ENCODE measurements around the gene DMPK.
"Not testable (repeated sequence)": the region's sequence is repeated elsewhere in the genome, so short reads cannot be mapped to it uniquely, and the experiment has no call there.

Gene DMPK

DNA sequence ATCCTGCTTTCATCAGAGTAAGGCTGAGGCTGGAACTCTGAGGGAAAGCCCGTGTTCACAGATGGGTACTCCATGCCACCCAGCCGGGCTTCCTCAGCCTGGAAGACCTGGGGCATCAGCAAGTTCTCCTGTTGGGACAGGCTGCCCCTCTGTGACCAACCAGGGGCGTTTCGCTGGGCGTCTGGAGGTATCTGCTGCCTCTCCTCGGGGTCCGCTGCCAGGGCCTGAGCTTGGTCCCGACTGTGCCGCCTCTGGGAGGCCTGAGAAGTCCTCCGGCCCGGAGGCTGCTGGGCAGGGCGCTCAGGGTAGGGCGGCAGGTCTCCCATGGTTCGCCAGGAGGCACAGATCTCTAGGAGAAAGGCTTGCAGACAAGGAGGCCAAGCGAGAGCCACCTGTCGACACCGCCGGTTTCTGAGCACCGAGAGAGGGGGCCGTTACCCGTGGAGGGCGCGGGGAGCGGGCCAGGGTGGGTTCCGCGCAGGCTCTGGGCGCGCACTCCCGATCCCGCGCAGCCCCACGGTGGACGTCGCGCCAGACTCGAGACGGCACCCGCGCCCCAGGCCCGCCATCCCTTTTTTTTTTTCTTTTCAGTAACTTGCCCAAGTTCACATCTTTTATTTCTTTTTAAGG lies 32.7 kb upstream of the DMPK start, which contains the start of gene RSPH6A:
RSPH6A (minus strand) TSS at position 458 of the 630 bp plus-strand sequence; CDS start at position 326, 132 bp downstream.
- DNase-seq, result no peak

DNA sequence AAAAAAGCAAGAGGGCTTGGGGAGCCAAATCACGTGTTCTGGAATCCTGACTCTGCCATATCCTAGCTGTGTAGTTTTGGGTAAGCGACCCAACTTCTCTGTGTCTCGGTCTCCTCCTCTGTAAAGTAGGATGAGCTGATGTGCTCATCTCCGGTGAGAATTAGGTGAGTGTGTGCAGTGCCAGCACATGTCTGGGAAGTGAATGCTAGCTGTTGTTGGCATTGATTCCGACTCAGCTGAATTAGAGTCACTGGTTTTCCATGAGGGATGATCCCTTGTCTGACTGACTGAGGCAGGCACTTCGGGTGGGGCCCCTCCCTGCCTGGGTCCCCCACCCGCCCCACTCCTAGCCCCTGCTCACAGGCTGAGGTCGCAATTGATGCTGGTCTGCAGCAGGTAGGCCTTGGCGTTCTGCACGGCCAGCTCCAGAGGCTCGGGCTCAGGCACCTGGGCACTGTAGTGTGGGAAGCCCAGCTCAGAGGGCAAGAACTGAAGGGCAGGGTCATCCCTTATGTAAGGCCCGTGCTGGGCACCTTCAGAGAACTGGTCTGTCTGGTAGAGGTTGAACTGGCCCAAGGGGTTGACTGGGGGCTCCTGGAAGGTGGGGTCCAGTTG lies 32.0 kb upstream of the DMPK start:
- DNase-seq, result no peak

DNA sequence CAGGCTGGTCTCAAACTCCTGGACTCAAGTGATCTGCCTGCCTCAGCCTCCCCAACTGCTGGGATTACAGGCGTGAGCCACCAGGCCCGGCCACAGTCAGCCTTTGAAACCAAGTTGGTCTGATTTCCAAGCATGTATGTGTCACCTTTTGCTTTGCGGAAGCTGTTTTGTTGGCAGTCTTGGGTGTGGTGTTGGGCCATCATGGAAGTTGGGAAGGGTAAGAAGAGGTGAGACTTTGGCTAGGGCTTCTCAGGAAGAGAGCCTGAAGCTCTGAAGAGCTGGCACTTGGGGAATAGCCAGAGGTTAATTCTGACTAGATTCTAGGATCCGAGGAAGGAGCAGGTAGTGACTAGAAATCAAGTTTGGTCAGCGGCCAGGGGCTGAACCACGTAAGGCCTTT lies 30.0 kb upstream of the DMPK start:
- DNase-seq, result no peak

DNA sequence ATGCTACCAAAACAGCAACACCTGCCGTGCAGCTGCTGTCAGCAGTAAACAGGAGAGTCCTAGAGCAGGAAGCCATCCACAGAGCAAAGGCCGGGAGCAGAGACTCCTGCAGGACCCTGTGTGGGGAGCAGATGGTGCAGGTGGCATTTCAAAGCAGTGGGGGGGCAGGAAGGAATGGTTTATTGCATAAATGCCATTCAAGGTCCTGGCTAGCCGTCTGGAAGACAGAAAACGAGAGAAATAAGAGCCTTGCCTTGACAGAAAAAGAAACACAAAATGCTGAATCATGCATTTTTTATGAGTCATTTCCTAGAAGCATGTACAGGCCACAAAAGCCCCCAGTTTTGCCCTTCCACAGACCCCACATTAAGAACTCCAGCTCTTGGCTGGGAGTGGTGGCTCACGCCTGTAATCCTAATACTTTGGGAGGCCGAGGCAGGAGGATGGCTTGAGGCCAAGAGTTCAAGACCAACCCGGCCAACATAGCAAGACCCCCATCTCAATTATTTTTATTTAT lies 27.4 kb upstream of the DMPK start:
- DNase-seq, result peak; percentile 56

DNA sequence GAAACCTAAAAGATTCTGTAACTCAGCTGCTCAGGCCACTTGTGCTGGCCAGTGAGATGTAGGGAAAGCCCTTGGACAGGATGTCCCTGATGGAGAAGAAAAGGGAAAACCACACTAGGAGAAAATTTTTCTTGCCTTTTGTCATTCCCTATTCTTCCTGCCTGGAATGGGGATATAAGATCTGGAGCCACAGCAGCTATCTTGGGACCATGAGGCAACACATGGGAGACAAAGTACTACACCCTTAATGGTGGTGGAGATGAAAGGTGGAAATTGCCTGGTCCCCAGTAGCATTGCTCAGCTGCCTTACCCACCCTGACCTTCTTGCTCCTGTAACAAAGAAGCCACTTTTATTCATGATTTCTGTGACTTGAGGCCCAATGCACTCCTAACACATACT lies 23.4 kb upstream of the DMPK start:
- DNase-seq, result no peak

DNA sequence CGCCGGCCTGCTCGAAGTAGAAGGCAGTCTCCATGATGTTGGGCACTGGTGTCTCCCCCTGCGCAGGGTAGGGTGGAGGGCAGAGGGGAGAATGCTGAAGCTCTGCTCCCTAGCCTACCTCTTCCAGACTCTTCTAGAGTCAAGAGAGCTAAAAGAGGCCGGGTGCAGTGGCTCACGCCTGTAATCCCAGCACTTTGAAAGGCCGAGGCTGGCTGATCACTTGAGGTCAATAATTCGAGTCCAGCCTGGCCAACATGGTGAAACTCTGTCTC lies 22.6 kb upstream of the DMPK start:
- DNase-seq, result no peak

DNA sequence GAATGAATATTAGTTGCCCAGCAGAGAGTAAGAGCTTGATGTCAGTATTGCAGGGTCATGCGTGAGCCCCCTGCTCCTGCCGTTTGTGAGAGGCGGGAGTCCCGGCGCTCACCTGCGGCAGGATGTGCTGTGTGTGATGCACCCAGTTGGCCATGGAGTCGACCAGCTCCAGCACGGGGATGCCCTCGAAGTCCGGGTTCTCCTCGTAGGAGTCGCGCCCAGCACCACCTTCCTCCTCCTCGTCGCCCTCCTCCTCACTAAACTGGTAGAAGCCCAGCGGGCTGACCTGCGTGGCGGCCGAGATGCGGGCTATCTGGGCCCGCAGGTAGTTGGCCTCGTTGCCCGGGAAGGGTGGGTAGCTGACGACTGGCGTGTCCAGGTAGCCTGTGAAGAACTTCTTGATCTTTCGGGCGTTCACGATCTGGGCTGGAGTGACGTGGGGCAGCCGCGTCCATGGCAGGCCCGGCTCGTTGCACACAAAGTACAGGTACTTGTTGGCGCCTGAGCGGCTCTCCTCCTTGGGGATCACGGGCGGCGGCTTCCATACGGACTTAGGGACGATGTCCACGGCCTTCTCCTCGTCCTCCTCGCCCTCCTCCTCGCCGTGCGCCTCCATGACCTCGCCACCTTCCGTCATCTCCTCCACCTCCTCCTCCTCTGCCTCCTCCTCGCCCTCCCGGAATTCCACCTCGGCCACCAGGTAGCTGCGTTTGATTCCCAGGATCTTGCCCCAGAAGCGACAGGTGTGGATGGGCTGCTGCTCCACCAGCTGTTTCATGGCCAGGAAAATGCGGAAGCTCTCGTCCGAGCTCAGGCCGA lies 22.1 kb upstream of the DMPK start:
- DNase-seq, result no peak

DNA sequence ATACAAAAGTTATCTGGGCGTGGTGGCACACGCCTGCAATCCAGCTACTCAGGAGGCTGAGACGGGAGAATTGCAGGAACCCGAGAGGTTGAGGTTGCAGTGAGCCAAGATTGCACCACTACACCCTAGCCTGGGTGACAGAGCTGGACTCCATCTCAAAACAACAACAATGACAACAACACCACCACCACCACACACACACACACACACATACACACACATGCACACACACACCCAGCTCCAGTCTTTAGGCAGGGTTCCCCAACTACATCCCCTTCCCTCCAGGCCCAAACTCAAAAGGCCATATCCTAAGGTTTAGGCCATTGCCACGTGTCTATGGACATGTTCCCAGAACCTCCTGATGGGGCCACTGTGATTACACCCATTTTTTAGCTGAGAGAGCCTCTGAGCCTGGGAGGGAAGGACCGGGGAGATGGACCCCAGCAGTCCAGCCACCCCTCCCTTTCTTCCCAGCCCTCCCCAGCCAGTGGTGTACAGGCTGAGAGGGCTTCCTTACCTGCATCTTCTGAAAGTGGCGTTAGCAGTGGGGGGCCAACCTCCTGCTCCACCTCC lies 19.4 kb upstream of the DMPK start:
- no peak for DNase-seq

DNA sequence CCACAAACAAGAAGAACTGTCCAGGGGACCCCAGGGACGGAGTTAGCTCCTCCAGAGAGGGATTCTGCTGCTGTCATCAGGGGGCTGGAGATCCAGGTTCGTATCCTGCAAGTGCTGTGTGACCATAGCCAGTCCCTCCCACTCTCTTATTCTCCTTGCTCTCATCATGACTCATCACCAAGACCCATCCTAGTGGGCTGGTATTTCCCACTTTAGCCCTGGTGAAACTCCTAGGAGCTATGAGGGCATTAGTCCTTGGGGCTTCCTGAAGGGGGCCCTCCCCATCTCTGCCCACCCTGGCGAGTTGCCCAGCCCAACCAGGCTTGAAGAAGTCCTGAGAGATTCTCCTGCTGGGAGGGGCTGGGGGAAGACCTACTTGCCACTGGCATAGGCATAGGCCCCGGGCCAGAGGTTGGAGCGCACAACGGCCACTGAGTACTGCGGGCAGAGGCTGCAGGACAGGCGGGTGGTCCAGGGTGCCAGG lies 17.8 kb upstream of the DMPK start:
- DNase-seq, result no peak

DNA sequence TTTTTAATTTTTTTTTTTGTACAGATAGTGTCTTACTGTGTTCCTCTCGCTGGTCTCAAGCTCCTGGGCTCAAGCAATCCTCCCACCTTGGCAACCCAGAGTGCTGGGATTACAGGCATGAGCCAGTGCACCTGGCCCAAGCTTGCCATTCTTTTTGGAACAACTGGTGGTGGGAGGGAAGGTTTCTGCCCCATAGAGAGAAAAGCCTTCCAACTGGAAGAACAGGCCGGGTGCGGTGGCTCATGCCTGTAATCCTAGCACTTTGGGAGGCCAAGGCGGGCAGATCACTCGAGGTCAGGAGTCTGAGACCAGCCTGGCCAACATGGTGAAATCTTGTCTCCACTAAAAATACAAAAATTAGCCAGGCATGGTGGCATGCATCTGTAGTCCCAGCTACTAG lies 17.3 kb upstream of the DMPK start:
- DNase-seq, result not testable (repeated sequence)

DNA sequence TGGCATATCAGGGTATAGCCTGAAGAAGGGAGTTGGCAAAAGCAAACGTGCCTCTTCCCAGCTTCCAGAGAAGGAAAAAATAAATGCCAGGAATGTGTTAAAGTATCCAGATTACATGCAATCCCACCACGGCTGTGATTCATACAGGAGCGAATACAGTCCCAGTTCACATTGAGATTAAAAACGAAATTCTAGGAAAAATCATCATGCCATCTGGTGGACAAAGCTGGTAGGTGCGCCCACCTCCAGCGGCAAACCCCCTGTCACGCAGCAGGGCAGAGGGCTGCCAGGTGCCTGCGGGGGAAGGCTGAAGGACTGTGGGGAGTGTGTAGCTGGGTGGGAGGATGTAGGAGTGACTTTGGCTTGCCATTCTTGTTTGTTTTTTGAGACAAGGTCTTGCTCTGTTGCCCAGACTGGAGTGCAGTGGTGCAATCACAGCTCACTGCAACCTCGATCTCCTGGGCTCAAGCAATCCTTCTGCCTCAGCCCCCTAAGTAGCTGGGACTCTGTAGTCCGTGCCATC lies 16.8 kb upstream of the DMPK start:
- DNase-seq, result peak; percentile 79

DNA sequence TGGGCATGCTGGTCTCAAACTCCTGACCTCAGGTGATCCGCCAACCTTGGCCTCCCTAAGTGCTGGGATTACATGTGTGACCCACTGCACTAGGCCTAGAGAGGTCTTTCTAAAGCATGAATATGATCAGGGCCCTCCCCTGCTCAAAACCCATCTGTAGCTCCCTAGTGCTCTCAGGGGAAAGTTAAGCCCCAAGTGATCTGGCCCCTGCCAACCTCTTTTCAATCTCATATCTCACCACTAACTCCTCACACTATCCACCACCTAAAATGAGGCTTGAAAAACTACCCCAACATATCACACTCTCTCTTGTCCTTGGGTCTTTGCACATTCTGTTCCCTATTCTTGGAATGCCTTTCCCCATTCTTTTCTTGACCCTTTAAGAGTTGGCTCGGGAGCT lies 12.3 kb upstream of the DMPK start:
- no peak for DNase-seq

DNA sequence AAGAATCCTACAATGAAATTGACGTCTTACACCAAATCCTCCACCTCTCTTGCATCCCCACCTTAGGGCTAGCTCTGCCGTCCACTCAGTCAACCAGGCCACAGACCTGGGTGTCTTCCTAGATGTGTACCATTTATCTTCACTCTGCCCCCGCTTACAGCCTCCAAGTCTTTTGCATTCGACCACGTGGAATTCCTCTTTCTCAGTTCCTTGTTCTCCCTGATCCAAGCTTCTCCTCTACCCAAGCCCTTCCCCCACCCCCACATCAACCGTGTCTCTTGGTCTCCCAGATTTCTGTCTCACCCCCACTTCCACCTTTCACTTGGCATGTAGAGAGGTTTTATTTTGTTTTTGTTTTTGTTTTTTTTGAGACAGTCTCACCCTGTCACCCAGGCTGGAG lies 11.6 kb upstream of the DMPK start:
- no peak for DNase-seq

DNA sequence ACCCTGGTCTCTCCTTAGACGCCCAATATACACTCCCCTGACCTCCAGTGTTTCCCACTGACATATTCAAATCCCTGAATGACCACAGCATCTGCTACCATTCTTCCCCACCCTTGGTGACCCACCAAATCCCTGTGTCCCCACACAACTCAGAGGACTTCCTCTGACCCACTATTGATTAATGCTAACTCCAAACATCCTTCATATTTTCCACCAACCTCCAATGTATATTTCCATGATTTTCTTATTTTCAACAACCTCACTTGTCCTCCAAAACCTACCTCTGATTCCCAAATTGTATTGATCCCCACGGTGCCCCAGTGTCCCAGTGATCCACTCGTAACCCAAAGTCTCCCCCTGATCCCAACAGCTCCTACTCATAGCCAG lies 10.9 kb upstream of the DMPK start:
- DNase-seq, result no peak

DNA sequence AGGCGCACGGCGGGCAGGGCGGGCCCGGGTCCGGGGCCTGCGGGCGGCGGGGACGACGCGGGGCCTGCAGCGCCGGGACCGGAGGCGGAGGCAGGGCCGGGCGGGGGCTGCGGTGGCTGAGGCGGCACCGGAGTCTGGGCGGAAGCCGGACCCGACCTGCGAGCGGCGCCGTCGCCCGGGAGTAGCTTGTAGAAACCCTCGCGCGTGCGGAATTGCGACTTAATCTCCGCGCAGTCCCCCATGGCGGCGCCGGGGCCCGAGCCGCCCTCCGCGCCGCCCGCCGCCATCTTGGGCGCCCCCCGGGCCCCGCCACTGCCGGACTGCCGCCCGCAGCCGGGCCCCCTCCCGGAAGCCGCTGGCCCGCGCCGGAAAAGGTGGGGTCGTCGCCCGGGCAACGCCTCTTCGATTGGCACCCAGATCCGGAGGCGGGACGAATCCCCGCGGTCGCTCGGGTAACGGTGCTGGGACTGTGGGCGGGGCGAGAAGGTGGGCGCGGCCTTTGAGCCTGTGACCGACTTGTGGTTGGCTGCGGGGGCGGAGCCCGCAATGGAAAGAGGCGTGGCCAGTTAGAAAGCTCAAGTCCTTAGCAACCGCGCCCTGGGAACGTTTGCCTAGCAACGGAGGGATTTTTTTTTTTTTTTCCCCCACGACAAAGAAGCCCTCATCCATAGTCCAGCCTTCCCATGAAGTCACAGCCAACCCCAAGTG lies 10.3 kb upstream of the DMPK start, which contains the start of gene DMWD:
DMWD (minus strand) TSS at position 376 of the 708 bp plus-strand sequence; CDS start at position 287, 89 bp downstream.
- DNase-seq, result peak; percentile 100

DNA sequence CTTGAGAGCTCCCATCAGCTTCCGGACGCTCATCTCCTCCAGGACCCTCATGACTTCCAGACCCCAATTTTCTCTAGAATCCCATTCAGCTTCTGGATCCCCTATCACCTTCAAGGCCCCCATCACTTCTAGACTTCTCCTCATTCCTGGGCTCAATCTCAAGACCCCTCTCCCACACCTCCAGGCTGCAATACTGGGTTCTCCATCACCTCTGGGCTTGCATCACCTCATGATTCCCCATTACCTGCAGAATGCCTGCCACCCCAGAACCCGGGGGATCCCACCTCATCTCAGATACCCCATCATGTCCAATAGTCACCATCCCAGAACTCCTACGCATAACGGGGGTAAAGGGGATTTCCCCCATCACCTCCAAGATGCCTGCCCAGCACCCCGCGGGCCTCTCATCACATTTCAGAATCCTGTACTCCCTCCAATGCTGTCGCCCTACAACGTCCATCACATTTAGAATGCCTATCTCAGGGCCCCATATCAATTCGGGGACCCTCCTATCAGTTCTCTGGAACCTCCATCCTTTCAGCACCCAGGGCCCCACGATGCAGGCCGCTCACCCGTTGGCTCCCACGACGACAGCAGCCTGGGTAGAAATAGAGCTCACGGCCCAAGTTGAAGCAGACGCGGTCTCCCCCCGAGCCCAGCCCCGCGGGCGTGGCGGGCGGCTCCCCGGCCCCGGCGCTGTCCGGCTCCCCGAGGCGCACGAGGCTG lies 9.6 kb upstream of the DMPK start:
- no peak for DNase-seq

DNA sequence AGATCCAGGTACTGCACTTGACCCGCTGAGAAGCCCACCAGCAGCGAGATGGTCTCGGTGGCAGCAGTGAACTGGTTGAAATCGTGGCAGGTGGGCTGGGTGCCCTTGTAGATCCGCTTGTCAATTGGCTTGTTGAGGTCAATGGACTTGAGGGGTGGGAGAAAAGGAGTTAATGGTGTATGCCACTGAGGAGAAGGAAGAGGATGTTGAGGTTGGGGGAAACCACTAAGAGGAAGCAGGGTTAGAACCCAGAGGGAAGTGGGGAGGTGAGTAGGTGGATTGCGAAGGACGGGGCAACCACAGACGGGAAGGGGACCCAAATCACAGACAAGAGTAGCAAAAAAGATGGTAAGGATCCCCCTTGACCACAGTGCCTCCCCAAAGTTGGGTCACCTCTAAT lies 8.7 kb upstream of the DMPK start:
- no peak for DNase-seq

DNA sequence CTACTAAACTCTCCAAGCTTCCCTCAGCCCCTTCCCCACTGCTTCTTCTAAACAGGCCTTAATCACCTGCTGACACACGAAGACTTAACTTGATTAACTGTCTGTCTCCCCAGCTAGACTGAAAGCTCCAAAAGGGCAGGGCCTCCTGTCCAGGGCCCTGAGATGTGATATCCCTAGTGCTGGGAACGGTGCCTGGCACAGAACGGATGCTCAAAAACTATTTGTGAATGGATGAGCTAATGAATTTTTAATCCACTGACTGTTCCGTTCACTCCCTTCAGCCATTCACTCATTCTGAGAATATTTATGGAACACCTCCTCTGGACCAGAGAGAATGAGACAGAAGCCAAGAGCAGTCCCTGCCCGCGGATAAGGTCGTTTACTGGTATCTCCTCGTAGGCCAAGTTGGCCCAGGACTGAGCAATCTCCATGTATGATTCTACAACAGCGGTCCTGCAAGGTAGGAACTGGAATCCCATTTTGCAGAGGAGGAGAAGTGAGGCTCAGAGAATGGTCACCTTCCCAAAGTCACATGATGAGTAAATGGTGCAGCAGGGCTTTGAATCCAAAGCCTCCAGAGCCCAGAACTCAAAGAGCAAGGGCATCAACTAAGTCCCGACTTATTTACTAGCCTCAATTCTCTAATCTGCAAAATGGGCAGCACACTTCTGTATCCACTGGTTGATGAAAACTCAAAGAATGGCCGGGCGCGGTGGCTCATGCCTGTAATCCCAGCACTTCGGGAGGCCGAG lies 6.9 kb upstream of the DMPK start:
- no peak for DNase-seq

DNA sequence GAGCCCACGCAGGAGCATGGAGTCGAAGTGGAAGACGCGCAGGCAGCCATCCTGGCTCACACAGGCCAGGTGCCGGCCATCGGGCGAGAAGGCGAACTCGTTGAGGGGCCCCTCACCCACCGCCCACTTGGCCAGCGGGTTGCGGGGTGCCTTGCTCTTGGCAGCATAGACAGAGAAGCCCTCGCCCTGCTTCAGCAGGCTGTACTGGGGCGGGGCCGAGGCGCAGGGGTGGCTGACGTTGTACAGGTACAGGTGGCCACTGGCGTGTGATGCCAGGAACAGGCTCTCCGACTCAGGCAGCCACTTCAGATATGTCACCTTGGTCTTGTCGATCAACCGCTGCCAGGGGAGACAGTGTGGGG lies 4.2 kb upstream of the DMPK start:
- no peak for DNase-seq

DNA sequence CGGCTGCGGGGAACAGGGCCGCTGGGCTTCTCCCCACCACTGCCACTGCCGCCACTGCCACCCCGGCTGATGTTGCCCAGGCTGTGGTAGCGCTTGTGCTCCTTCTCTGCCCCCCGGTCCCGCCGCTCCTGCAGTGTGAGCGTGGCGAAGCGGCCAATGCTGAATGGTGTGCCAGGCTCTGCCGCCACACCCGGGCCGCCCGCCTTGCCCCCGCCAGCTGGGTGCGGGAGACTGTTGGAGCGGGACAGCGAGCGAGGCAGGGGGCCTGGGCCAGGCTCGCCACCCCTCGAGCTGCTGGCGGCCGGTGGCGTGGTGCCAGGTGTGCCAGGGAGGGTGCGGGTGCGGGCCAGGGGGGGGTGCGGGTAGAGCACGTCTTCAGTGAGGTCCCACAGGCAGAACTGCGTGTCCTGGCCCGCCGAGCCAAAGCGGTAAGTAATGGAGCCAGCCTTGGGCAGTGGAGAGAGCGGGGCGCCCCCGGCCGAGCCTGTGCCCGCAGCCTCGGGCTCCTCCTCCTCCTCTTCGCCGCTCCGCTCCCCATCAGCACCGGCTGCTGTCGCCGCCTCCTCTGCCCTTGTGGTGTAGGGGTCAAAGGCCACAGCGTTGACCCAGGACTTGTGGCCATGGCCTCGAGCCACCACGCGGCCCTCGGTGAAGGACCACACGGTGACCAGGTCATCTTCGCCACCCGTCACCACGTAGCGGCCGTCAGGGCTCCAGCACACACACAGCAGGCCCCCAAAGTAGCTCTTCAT lies 3.7 kb upstream of the DMPK start:
- DNase-seq, result no peak

DNA sequence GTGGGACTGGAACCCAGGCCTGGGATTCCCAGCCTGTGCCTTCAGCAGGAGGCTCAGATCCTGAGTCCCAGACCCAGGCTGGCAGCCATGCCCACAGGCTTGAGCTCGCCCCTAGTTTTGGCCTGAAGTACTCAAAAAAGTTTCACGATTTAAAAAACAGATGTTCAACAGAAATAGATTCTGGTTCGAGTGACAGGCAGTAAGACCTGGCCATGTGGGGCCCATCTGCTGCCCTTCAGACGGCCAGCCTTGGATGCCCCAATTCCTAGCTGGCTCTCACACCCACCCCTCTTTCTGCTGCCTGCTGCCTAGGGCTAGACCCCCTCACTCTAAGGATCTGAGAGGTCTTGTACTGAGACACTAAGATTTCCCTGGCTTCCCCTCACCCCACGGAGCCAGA lies 2.8 kb upstream of the DMPK start:
- no peak for DNase-seq
